IPS-15b (cell line): Measurements from ENCODE around the gene ANTXRL.
"Not testable (repeated sequence)": the region's sequence is repeated elsewhere in the genome, so short reads cannot be mapped to it uniquely, and the experiment has no call there.

Experiments
- H3K27me3 ChIP-seq: one replicate; pipeline ENCODE4 v1.6.1; 2013; ENCODE audit warnings: low read length; ENCODE audit not compliant: control insufficient read depth, insufficient read depth
- H3K36me3 ChIP-seq: one replicate; pipeline ENCODE4 v1.6.1; 2013; ENCODE audit warnings: low read length; ENCODE audit not compliant: control insufficient read depth, insufficient read depth
- H3K4me1 ChIP-seq: one replicate; pipeline ENCODE4 v1.6.1; 2013; ENCODE audit warnings: mild to moderate bottlenecking, low read length; ENCODE audit not compliant: control insufficient read depth, insufficient read depth
- H3K4me3 ChIP-seq: one replicate; pipeline ENCODE4 v1.5.1; 2013; ENCODE audit warnings: low read depth, low read length
- H3K9ac ChIP-seq: one replicate; pipeline ENCODE4 v1.6.1; 2013; ENCODE audit warnings: low read depth, mild to moderate bottlenecking, low read length
- H3K9me3 ChIP-seq: one replicate; pipeline ENCODE4 v1.6.1; 2013; ENCODE audit warnings: mild to moderate bottlenecking, low read length; ENCODE audit not compliant: control insufficient read depth, insufficient read depth

Gene ANTXRL

DNA sequence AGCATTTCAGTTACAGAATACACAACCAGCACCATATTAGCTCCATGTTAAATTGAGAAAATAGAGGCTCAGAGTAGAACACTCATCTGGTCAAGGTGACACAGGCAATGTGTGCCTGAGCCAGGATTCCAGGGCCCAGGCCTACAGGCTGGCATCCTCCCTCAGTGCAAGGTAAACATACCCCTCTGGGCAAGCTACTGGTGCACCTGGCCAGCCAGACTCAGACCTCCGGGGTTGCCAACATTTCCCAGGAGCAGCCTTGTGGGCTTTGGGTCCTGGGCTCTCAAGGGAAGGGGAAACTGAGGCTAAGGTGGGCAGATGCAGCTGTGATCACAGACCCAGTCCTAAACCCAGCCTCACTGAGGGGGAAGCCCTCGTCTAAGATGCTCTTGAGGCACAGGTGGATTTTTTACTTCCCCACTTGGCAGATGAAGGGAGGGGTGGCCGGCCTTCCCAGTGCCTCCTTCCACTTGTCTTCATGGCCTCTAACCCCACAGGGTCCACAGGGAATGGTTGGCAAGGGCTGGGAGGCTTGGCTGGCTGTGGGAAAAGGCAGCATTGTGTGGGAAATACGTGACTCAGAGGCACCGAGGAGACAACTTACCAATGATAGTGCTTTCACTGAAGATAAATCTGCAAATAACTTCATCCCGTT, 23.8 kb upstream of the ANTXRL start:
- H3K9me3 ChIP-seq, H3K4me1 ChIP-seq, H3K27me3 ChIP-seq, H3K36me3 ChIP-seq, H3K4me3 ChIP-seq, H3K9ac ChIP-seq: not testable (repeated sequence)

- Histone ChIP-seq H3K36me3 (no peaks in the 10 kb centered on the region), H3K9me3 (no peaks in the 10 kb centered on the region), H3K9ac (no peak overlapping the region), H3K27me3 (no peaks in the 10 kb centered on the region), H3K4me1 (no peaks in the 10 kb centered on the region), H3K4me3 (no peak overlapping the region)
Measured at GRCh38 chr10:46263831-46264268, 22.9 kb upstream of the ANTXRL start.

DNA sequence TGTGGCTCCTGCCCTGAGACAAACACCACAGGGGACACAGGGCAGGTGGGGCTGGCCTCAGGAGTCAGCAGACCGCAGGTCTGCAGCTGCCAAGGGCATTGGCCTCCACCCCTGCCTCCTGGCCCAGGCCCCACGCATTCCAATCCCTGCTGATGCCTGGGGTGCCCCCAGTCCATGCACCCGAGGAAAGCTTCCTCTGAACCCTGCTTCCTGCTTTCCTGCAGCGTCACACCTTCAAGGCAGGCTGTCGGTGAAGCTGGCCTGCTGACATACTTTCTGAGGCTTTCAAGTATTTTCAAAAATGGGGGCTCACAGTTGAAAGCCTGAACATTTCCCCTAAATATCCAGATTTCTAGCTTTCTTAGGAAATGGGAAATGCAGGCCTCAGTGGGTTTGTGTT, 22.5 kb upstream of the ANTXRL start:
- H3K4me1 ChIP-seq = no peaks in the 10 kb centered on the region
- no peaks in the 10 kb centered on the region for H3K9me3 ChIP-seq
- H3K36me3 ChIP-seq = no peaks in the 10 kb centered on the region
- H3K27me3 ChIP-seq = no peaks in the 10 kb centered on the region
- no peak overlapping the region for H3K9ac ChIP-seq
- no peak overlapping the region for H3K4me3 ChIP-seq

DNA sequence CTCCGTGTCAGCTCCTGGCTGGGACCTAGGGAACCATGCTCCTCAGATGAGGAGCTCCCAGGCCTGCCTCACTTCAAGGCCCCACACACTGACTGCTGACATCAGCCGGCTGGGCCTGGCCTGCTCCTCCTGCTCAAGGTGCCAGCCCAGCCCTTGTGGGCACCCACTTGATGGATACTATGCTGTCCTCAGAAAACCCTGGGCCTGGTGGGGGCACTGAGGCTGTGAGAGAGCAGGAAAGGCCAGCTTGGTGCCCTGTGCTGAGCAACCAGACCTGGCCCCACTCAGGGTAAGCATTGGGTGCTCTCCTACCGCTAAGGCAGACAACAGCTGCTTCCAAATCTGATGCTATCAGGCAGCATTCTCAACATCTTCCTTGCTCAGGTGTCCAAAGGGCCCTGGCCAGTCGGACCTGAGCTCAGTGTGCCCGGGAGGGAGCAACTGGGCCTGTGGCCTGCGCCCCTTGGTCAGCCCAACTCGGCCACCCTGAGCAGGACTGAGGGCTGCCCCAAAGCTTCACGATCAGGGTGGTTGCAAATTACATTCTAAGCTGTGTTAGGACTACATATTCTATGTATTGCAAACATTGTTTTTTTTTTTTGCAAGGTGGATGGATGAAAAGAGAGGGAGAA, 21.9 kb upstream of the ANTXRL start:
- Histone ChIP-seq H3K4me3 (no peak overlapping the region), H3K9ac (no peak overlapping the region), H3K9me3 (no peaks in the 10 kb centered on the region), H3K27me3 (no peaks in the 10 kb centered on the region), H3K36me3 (no peaks in the 10 kb centered on the region), H3K4me1 (no peaks in the 10 kb centered on the region)

DNA sequence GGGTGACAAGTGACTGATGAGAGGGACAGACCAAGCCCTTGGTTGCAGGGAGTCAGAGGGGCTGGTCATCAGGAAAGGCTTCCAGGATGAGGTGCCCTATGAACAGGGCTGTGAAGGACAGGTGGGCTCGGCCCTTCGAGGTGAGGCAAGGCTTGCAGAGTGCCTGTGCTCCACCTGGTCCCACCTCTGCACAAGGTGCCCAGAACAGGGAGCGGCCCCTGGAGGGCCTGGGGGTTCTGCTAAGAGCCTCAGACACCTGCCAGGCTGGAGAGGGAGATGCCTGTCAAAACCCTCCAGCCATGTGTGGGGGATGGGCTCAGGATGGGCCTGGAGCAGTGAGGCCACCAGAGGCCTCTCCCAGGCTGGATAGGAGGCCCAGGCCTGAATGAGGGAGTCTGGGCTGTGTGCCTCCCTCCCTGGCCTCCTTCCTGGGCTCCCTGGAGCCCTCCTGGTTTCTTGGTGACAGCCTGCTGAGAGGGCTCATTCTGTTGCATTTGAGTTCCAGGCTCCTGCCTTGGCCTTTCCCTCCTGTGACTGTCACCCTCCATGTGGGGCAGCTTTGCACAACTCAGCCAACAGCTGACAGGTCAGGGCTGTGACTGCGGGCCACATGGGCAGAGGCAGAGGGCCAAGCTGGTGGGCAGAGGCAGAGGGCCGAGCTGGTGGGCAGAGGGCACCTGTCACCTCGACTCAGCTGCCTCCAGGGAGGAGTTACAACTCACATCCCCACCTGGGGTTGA, 21.1 kb upstream of the ANTXRL start:
- H3K36me3 ChIP-seq, H3K27me3 ChIP-seq, H3K4me3 ChIP-seq, H3K4me1 ChIP-seq, H3K9me3 ChIP-seq, H3K9ac ChIP-seq: not testable (repeated sequence)

GRCh38 chr10:46266306-46266985, 20.4 kb upstream of the ANTXRL start:
- Histone ChIP-seq H3K4me3 (no peak overlapping the region), H3K9ac (no peak overlapping the region), H3K4me1 (no peaks in the 10 kb centered on the region), H3K36me3 (no peaks in the 10 kb centered on the region), H3K27me3 (no peaks in the 10 kb centered on the region), H3K9me3 (no peaks in the 10 kb centered on the region)

GRCh38 chr10:46267132-46267985, 19.4 kb upstream of the ANTXRL start:
- Histone ChIP-seq H3K4me1 (no peaks in the 10 kb centered on the region), H3K36me3 (no peaks in the 10 kb centered on the region), H3K4me3 (no peak overlapping the region), H3K9me3 (no peaks in the 10 kb centered on the region), H3K9ac (no peak overlapping the region), H3K27me3 (no peaks in the 10 kb centered on the region)

GRCh38 chr10:46268076-46268881, 18.5 kb upstream of the ANTXRL start:
- Histone ChIP-seq H3K36me3 (no peaks in the 10 kb centered on the region), H3K9ac (no peak overlapping the region), H3K27me3 (no peaks in the 10 kb centered on the region), H3K9me3 (no peaks in the 10 kb centered on the region), H3K4me3 (no peak overlapping the region), H3K4me1 (no peaks in the 10 kb centered on the region)

DNA sequence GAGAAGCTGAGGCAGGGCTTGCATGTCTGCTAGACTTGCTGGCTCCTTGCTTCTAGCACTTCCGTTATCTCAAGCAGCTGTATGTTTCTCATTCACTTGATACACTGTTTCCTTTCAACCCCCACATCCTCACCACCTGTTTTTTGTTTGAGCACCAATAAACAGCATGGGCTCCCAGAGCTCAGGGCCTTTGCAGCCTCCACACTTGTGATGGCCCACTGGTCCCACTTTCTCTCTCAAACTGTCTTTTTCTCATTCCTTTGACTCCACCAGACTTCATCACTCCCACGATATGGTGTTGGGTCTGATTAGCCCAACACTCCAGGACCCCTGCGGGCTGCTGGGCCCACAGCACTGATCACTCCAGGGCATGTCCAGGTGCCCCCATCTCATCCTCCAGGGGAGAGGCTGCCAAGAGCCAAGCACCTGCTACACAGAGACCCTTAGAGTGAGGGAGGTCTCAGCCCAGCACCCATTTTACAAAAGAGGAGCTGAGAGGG, 17.2 kb upstream of the ANTXRL start:
- H3K4me3 ChIP-seq, H3K36me3 ChIP-seq, H3K9me3 ChIP-seq, H3K27me3 ChIP-seq, H3K9ac ChIP-seq, H3K4me1 ChIP-seq: not testable (repeated sequence)

GRCh38 chr10:46270086-46270811, 16.5 kb upstream of the ANTXRL start:
- Histone ChIP-seq H3K9me3 (no peaks in the 10 kb centered on the region), H3K36me3 (no peaks in the 10 kb centered on the region), H3K4me3 (no peak overlapping the region), H3K4me1 (no peaks in the 10 kb centered on the region), H3K9ac (no peak overlapping the region), H3K27me3 (no peaks in the 10 kb centered on the region)
